Measurements from ENCODE around the gene EXOC3L1.

EXOC3L1 gene

DNA sequence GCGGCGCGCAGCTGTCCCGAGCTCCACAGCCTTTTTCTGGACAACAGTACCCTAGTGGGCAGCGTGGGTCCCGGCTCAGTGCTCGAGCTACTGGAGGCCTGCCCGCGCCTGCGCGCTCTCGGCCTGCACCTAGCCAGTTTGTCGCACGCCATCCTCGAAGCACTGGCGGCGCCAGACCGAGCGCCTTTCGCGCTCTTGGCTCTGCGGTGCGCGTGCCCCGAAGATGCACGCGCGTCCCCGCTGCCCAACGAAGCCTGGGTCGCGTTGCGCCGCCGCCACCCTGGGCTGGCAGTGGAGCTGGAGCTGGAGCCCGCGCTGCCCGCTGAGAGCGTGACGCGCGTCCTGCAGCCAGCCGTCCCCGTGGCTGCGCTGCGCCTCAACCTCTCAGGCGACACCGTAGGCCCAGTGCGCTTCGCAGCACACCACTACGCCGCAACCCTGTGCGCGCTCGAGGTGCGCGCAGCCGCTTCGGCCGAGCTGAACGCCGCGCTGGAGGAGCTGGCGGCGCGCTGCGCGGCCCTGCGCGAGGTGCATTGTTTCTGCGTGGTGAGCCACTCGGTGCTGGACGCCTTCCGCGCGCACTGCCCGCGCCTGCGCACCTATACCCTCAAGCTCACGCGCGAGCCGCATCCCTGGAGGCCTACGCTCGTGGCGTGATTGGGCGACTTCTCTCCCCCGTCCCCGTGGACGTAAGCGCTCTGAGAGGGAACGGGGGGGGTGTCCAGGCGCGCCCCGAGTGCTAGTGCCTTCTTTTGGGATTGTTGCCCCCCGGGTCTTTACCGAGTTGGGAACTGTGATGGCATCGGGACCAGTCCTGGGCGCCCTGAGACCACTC is 26.6 kb downstream of the EXOC3L1 start:
- peak; percentile 49 for DNase-seq

DNA sequence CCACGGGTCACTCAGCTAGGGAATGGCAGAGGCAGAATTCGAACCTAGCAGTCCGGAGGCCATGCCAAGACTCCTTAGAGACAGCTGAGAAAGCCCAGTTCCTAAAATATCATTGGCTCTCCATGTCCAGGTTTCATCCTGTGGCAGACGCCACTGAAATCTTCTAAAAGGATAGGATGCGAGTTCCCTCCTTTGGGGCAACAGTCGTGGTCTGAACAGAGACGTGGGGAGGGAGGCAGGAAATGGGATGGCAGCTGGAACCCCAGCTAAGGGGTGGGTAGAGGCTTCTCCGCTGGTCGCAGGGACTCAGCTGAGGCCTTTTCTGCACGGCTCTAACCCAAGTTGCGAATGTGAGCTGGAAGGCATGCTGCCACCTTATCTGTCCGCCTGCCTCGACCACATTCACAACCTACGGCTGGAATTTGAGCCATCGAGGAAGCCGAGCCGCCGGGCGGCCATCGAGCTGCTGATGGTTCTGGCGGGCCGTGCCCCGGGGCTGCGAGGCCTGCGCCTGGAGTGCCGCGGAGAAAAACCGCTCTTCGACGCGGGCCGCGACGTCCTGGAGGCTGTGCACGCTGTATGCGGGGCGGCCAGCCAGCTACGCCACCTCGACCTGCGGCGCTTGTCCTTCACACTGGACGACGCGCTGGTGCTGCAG is 27.3 kb downstream of the EXOC3L1 start:
- no peak for DNase-seq

DNA sequence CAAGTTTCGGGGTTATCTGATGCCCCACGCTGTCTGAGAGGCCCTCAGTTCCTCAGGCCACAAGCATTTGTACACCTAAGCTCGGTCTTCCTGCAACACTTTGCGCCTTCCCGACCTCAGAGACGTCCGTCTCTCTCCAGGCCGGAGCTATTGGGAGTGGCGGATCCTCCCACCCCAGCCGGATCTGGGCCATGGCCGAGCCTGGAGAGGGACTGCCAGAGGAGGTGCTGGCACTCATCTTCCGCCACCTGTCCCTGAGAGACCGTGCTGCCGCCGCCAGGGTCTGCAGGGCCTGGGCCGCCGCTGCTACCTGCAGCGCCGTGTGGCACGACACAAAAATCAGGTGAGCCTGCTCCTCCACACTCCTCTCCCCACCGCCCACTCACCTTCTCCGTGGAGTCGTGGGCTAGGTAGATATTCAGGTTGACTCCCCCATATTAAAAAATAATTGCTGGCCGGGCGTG is 28.3 kb downstream of the EXOC3L1 start:
- no peak for DNase-seq

DNA sequence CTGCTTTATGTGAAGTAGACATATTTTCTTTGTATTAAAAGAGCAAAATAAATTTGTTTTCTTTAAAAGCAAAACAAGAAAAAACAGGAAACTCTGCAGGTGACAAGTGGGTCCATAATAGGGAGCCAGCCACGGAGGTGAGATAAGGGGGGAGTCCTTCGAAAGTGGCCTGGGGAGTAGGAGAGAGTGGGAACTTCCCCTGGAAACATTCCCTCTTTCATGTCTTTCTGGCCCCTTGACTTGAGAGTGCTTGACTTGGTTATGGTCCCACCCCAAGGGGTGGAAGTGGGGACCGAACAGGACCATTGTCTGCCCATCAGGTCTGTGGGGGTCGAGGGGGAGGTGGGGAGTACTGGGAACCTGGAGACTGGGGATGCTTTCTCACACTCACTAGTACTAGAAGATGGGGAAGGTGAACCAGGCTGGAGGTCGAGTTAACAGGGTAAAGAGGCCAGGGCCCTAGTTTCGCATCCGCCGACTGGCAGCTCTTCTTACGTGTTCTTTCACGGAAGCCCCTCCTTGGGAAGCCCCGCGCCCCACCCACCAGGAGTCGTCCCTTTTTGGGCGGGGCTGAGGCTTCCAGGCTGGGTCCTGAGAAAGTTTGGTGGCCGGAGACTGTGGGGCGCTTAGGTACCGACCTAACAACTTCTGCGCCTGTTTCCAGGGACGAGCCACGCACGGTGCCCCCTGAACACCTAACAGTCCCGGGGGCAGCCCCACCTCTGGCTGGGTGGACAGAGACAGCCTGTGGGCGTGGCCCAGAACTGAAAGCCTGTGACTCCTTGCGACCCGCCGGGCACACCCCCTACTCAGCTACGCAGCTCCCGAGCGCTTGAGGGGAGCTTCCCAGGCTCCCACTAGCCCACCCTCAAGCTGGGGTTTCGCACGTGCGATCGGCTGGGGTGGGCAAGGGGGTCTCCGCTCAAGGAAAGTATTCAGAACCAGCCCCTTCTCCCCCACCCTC is 31.0 kb downstream of the EXOC3L1 start:
- DNase-seq = peak; percentile 7

DNA sequence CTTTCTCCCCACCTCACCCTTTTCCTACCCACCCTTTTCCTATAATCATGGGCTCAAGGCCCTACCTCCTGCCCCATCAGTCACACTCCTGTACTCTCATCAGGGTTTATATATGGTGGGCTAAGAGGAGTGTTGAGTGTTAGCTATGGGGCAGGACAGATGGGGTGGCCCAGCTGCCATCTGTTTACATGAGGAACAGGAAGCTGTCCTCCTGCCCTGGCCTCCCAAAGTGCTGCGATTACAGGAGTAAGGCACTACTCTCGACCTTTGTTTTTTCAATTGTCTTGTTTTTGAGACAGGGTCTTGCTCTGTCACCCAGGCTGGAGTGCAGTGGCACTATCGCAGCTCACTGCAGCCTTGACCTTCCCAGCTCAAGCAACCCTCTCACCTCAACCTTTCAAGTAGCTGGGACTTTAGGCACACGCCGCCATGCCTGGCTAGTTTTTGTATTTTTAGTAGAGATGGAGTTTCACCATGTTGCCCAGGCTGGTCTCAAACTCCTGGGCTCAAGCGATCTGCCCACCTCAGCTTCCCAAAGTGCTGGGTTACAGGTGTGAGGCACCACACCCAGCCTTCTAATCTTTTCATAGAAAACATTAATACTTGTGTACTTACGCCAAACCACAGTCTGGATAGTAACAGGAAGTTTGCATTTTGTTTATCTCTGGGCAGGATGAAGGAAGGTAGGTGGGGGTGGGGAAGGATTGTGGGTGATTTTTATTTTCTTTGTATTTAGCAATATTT is 31.9 kb downstream of the EXOC3L1 start:
- DNase-seq = no peak

DNA sequence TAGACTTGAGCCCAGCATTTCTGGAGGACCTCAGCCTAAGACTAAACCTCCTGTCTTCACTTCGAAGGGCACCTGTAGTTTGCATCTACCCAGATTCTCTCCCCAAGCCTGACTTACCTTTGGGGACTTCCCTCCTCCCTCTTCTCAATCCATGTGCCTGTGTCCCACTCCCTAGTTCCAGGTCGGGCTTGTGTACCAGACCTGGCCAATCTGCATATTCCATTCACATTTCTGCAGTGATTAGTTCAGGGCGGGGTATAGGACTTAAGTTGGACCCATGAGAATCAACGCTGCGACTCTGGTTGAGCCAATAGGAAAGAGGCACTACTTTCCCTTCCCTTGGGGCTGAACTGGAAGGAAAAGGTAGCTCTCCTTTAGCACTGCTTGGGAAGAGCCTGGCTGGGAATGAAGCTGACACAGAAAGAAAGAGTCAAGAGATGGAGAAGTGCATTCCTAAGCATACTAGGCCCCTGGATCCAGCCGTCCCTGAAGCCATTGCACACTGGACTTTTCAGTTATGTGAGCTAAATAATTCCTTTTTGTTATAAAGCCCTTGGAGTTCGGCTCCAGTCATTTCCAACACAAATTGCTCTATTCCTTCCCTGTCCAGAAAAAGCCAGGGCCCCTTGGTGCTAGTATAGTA is 32.7 kb downstream of the EXOC3L1 start:
- DNase-seq = no peak

DNA sequence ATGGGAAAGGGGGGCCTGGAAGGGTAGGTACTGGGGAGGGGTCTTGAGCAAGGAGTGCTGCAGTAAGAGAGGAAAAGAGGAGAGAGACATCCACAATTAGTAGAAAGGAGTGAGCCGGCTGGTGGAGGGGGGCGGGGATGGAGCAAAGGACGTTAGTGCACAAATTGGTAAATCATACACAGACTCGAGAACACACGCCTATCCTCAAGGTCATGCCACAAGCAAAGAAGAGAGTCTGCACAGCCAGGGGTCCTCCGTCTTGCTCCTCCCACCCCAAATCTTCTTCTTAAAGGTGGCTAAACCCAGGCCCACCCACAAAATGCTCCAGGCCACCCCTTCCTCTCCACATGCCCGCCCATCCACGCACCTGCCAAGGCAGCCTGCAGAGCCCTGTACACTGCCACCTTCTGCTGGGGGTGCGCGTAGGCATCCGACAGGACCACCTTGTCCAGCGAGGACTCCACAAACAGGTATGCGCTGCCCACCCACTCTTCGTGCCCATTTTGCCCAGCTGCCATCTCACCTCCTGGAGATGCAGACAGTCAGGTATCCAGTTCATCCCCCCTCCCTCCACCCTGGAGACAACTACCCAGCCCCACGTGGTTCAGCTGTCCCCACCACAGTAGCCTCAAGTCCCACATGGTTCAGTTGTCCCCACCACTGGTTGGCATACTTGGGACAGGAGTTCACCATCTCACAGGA is 33.6 kb downstream of the EXOC3L1 start:
- DNase-seq = no peak

DNA sequence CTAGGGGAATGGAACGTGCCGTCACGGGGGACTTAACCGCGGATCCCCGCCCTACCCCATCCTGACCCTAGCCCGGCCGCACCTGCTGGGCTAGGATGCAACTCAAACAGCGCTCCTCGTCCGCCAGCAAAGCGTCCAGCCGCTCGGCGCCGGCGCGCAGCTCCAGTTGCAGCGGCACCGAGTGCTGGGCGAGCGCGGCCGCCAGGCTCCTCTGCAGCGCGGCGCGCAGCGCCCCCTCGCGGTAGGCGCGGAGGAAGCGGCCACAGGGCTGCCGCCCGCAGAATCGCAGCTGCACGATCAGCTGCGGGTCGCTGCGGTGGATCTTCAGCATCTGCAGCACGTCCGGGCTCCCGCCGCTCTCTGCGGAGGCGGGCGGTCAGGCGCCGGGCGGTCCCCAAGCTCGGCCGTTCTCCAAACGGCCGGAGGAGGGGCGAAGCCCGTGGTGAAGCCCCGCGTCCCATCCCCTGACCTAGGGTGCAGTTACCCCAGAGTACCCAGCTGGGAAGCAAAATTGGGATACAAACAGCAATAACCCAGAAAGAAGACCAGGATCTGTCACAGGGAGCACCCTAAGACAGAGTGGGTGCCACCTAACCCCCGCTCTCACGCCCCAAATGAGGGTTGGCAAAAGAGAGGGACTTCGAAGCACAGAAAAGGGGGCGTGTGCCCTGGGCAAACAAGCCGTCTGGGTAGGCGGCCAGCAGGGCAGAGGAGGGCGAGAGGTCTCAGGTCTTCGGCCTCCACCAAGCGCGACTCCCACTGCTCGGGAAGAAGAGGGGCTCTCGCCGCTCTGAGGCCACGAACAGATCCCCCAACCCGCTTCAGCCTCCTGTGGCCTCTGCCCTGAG is 34.4 kb downstream of the EXOC3L1 start:
- DNase-seq = peak; percentile 12

DNA sequence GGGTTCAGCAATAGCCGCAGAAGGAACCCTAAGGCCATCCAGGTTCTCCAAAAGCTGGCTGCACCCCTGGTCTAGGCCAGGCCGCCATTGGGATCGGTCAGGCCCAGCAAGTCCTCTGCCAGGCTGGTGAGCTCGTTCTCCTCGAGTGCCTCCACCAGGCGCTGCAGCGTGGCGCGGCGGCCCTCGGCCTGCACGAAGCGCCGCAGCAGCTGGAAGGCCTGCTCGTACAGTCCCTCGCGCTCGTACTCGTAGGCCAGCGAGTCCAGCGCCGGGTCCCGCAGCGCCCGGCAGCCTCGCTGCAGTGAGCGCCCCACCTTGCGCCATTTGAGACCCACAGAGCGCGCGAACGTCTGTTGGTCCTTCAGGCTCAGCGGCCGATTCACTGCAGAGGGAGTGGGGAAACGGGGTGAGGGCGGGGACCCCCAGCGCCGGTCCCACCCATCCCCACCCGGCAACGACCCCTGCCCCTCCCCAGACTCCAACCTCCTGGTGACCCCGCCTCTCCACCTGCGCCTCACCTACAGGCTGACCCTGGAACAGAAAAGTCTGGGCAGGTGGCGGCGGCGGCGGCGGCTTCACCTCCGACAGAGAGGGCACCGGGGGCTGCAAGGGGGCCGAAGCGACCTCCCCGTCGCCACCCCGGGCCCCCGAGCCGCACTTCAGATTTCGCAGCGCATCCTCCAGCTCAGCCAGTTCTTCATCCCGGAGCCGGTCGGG is 35.2 kb downstream of the EXOC3L1 start:
- DNase-seq = no peak

DNA sequence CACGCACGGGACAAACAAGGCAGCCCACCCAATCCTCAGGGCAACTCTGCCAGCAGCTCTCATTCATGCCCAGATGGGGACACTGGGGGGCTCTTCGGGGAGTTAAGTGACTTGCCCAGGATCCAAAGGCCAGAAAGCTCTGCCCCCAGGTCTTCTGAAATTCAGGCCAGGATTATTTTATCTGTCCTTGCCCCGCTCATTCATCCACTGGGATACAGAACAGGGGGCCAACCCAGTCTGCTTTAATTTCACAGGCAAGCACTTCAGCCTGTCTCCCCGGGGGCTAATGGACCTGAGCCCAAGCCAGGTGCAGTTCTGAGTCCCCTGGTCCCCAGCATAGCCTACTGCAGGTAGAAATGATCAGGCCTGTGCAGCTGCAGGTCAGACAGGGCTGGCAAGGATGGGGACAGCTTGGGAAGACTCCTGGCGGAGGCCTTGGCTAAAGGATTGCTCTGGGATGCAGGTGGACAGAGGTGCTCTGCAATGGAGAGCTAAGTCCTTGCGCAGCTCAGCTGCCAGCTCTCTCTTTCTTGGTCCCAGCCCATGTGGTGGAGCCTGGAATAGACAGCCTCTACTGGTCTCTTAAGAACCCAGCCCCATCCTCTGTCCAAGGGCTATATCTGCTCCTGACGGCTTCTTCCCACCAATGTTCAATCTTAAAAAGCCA is 38.4 kb downstream of the EXOC3L1 start:
- peak; percentile 14 for DNase-seq

DNA sequence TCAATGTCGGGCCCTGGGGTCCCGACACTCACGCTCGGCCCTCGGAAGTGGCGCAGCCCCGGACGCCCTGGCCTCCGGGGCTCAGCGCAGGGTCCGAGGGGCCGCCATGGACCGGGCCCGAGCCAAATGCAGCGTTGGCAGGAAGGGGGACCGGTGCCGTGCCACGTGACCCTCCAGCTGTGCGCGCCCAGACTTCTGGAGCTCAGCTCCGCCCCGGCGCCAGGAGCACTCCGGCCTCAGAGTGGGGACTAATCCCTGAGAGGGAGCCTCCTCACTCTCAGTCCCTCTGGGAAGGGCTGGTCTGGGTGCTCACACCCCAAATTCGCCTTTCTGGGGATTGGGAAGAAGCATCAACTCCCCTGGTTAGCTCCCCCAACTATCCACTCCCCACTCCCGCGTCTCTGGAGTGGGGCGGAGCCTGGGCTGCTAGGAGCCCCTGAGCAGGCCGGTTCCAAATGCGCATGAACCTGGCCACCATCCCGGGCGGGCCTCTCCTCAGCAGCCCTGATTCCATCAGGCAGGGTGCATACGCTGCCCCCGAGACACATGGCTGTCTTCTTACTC is 39.0 kb downstream of the EXOC3L1 start, which contains the start of gene B3GNT9:
B3GNT9 (minus strand) TSS at position 166 of the 564 bp plus-strand sequence. CDS start 513 bp downstream, outside the sequence.
- peak; percentile 35 for DNase-seq

DNA sequence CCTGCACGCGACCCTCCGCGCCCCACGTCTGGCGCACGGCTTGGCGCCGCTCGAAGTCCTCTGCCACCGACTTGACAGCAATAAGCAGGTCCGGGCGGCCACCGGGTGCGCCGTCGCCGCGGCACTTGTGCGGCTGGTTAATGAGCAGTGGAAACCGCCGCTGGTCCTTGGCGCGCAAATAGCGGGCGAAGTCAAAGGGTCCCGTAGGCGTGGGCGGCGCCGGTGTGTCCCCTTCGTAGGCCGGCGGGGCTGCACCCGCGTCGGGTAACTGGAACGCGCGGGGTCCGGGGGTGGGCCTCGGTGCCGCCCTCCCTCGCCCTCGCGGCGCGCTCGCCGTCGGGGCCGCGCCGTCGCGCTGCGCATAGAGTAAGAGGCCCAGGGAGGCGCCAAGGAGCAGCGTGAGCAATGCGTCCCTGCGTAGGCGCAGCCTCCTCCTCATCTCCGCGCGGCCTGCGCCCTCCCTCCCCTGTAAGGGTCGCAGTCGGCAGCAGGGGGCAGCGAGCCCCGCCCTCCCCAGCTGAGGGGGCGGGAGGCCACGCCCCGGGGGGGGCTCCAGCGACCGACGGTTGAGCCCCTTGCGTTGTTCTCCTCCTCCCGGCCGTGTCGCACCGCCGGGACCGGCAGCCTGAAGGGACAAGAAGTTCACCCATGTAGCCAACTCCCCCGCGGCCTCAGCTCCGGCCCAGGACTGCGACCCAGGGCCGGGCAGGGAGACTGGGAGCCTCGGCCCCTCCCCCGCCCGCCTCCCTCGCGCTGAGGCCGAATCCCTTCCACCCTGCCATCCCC is 39.7 kb downstream of the EXOC3L1 start:
- DNase-seq = no peak

DNA sequence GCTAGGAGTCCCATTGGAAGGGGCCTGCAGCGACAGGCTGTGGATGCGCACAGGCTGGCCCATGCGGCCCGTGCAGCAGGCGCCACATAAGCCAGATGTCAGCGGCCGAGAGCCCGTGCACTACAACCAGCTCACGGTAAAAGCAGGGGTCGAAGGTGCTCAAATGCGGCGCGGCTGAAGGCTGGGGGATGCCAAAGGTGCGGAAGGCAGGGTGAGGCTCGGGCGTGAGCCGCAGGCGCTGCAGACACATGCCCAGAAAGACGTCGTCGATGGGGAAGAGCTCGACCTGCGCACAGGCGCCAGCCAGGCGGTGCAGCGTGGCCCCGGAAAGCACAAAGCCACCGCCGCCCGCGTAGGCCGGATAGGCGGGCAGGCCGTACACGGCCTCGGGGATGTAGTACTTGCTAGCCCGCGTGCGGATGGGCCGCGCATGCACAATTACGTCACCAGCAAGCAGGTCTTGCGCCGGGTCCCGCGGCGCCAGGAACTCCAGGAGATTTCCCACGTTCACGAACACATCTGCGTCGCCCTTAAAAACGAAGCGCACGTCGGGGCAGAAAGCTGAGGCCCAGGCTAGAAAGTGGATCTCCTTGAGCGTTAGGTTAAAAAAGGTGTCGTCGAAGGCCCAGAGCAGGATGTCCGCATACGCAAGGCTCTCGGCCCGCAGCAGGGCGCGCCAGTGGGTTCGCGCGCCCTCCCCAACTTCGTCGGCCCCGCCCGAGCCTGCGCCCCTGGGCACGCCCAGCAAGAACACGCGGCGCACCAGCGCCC is 40.5 kb downstream of the EXOC3L1 start:
- DNase-seq = no peak

DNA sequence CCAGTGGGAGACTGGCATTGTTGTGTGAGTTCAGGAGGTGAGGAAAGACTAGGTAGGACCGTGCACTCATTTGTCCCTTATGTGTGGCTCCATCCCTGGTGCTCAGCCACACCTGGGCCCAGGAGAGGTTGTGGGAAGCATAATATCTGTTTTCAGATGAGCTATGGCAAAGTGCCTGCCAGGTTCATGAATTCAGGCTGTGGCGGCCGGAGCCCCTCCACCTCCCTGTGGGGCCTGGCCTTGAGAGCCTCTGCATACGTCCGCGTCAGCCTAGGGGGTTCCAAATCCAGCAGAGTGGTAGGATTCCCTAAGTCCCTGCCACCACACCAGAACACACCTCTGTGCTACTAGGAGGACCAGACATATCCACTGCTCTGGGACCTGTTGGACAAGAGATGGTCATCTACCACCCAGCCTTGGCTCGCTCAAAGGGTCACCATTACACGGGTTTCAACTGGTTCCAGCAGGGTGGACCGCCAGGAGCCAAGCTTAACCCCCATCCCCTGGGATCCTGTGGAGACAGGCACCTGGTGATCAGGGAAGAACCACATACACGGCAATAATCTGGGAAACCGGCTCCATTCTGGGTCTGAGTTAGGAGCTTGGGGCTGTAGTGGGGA is 41.2 kb downstream of the EXOC3L1 start:
- DNase-seq = no peak

DNA sequence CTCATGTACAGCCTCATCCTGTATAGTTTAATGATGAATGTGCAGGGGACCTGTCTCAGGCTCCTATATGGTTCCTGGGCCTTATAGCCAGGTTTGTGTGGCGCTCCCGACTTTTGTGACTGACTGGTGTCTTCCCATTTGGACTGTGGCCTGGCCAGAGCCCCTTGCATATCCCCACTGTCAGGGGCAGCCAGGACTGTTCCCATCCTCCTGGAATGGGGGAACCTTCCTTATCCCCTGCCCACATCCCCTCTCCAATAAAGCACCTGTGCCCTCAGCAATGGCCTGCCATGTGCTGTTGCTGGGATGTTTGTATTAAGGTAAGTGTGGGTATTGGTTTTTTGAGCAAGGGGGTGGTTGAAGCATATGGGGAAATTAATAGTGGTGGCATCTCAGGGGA is 41.7 kb downstream of the EXOC3L1 start:
- no peak for DNase-seq

DNA sequence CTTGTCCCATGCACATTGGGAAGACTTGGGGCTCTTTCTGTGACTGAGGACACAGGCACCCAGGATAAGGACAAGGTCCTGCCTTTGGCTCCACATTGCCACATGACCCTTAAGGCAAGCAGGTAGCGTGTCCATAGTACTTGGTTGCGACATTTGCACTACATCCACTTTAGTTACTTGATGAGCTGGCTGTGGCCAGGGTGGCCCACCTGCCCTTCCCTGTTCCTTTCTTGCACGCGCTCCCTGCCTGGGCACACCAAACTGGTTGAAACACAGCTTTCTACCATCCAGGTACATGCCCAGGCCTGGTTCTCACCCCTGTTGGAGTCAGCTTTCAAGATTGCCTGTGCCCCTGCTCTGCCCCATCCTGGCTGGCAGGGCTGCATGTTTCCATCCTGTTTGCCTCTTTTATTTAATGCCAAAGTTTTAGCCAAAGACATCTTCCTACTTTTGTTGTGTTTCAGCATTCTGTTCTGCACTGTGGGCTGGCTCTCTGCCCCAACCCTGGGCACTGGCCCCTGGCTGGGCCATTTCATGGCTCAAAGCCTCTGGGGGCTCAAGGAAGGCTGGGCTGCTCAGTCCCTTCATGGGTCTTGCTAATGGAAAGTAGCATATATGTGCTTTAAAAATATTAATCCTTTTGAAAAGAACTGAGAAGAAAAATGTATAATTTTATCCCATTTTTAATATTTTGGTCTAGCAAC is 42.3 kb downstream of the EXOC3L1 start:
- no peak for DNase-seq

Measured in DMS79 treated with DMSO at 0.1 percent for 48 hours (cell line).